A549 treated with CpdA at 1 μM for 4 hours (cell line): Measurements from ENCODE around the gene HTRA2. TPM values are rescaled to one million over a fixed set of nuclear protein-coding genes. Genes with fewer than 3 reads are reported as not detected.

ENCODE experiments used
- total RNA-seq: library from RNA; stranded (reverse); fragments of 200-300 nt; extraction: Qiagen RNA extraction; gene quantifications from 5 replicates; pipeline ENCODE4 v1.2.3, GENCODE V29; 2022; ENCODE audit warnings: low read depth

HTRA2 gene
- 32.0 to 46.8 TPM (median 42.8 TPM) in 5 replicates for total RNA-seq

GRCh38 chr2:74529357-74530238 lies at the start of gene HTRA2, which contains the start of gene AUP1:
Gene HTRA2, plus strand, starts transcription at chr2:74529933. Its CDS starts 74 bp downstream, at chr2:74530007.
Gene AUP1, minus strand, starts transcription at chr2:74529706. Its CDS starts 77 bp downstream, at chr2:74529629.

GRCh38 chr2:74482801-74483674 lies 46.7 kb upstream of the HTRA2 start, which contains the start of the genes CCDC142 and TTC31:
Gene CCDC142, minus strand, starts transcription at chr2:74482998. Its CDS starts 161 bp downstream, at chr2:74482837.
Gene TTC31, plus strand, starts transcription at chr2:74483081. Its CDS starts 15 bp downstream, at chr2:74483096.

GRCh38 chr2:74499267-74499939 lies 30.3 kb upstream of the HTRA2 start, which contains the start of gene LBX2:
Gene LBX2, minus strand, starts transcription at chr2:74499603. Its CDS starts 66 bp downstream, at chr2:74499537.

GRCh38 chr2:74507145-74507925 lies 22.4 kb upstream of the HTRA2 start, which contains the start of gene PCGF1:
Gene PCGF1, minus strand, starts transcription at chr2:74507695. Its CDS starts 27 bp downstream, at chr2:74507668.

GRCh38 chr2:74514368-74515270 lies 15.1 kb upstream of the HTRA2 start, which contains the start of gene TLX2:
Gene TLX2, plus strand, starts transcription at chr2:74514450. Its CDS starts 357 bp downstream, at chr2:74514807.

GRCh38 chr2:74525717-74526648 lies 3.8 kb upstream of the HTRA2 start, which contains the start of gene DQX1:
Gene DQX1, minus strand, starts transcription at chr2:74526231. Its CDS starts 502 bp downstream, at chr2:74525729.

GRCh38 chr2:74553892-74554819 lies 24.4 kb downstream of the HTRA2 start, which contains the start of the genes DOK1 and LOXL3:
Gene DOK1, plus strand, starts transcription at chr2:74554720. Its CDS starts 35 bp downstream, at chr2:74554755.
Gene LOXL3, minus strand, starts transcription at chr2:74553942. Its CDS starts 1,308 bp downstream, at chr2:74552634.

Other genes with a start within 250 kb of the HTRA2 start
- 0.14 to 0.40 TPM (median 0.21 TPM) in 5 replicates for gene SLC4A5, start 186.5 kb upstream of the HTRA2 start, total RNA-seq
- 101 to 149 TPM (median 140 TPM) in 5 replicates for gene DCTN1, start 149.6 kb upstream of the HTRA2 start, total RNA-seq
- 2.8 to 4.7 TPM (median 3.5 TPM) in 5 replicates for gene C2orf81, start 108.3 kb upstream of the HTRA2 start, total RNA-seq
- 72.5 to 92.0 TPM (median 82.3 TPM) in 5 replicates for gene WDR54, start 108.2 kb upstream of the HTRA2 start, total RNA-seq
- 19.2 to 26.3 TPM (median 21.2 TPM) in 5 replicates for gene RTKN, start 88.0 kb upstream of the HTRA2 start, total RNA-seq
- gene INO80B, start 74.8 kb upstream of the HTRA2 start, total RNA-seq = 52.2 to 58.2 TPM (median 54.4 TPM) in 5 replicates
- gene WBP1, start 71.5 kb upstream of the HTRA2 start, total RNA-seq = 51.5 to 88.6 TPM (median 83.1 TPM) in 5 replicates
- gene MOGS, start 64.6 kb upstream of the HTRA2 start, total RNA-seq = 40.8 to 55.0 TPM (median 49.5 TPM) in 5 replicates
- gene MRPL53, start 57.3 kb upstream of the HTRA2 start, total RNA-seq = 99.0 to 157 TPM (median 138 TPM) in 5 replicates
- 12.3 to 16.8 TPM (median 15.4 TPM) in 5 replicates for gene CCDC142, start 46.9 kb upstream of the HTRA2 start, total RNA-seq
- 15.1 to 18.4 TPM (median 15.3 TPM) in 5 replicates for gene TTC31, start 46.9 kb upstream of the HTRA2 start, total RNA-seq
- gene LBX2, start 30.3 kb upstream of the HTRA2 start, total RNA-seq = 3.0 to 4.0 TPM (median 3.5 TPM) in 5 replicates
- gene PCGF1, start 22.2 kb upstream of the HTRA2 start, total RNA-seq = 33.4 to 36.3 TPM (median 35.3 TPM) in 5 replicates
- 0.12 to 0.54 TPM (median 0.29 TPM) in 5 replicates for gene TLX2, start 15.5 kb upstream of the HTRA2 start, total RNA-seq
- gene DQX1, start 3.7 kb upstream of the HTRA2 start, total RNA-seq = 0.09 to 0.22 TPM (median 0.13 TPM) in 5 replicates
- gene AUP1, start 227 bp upstream of the HTRA2 start, total RNA-seq = 194 to 263 TPM (median 246 TPM) in 5 replicates
- gene LOXL3, start 24.0 kb downstream of the HTRA2 start, total RNA-seq = 0.32 to 0.65 TPM (median 0.45 TPM) in 5 replicates
- 3.5 to 5.9 TPM (median 4.2 TPM) in 5 replicates for gene DOK1, start 24.8 kb downstream of the HTRA2 start, total RNA-seq
- not detected in 5 replicates for gene M1AP, start 118.4 kb downstream of the HTRA2 start, total RNA-seq
- 8.8 to 11.7 TPM (median 9.6 TPM) in 5 replicates for gene SEMA4F, start 124.3 kb downstream of the HTRA2 start, total RNA-seq